SK-N-DZ (cell line): ENCODE data around the gene MEI1.

ENCODE experiments used
- DNase-seq: peaks from one replicate; pipeline ENCODE4 v3.0.0-alpha.2; 2015; ENCODE audit warnings: low spot score

The MEI1 gene

GRCh38 chr22:41742918-41743317 lies 43.6 kb downstream of the MEI1 start:
- peak; percentile 56 for DNase-seq

DNA sequence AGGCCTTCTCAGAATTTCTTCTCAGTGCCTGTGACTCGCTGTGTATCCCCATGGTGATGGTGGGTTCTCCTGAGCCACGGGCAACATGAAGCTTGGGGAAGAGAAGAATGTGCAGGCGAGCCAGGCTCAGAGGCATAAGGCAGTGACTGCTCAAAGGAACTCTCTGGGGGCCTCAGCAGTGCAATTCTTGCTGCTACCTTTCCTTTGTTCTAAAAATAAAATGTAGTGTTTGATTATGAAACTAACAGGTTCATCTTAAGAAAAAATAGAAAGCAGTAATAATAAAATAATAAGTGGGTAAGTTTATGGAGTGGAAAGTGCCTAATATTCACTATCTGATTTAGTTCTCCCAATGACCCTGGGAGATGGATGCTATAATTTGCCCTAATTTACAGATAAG lies 46.7 kb downstream of the MEI1 start:
- no peak for DNase-seq

- DNase-seq = peak; percentile 74
These were observed 47.5 kb downstream of the MEI1 start for GRCh38 chr22:41746567-41747400.

- no peak for DNase-seq
These were observed 53.0 kb downstream of the MEI1 start for GRCh38 chr22:41752011-41752970.

- no peak for DNase-seq
These were observed 54.7 kb downstream of the MEI1 start for GRCh38 chr22:41753984-41754383.

GRCh38 chr22:41757502-41757901 lies 58.2 kb downstream of the MEI1 start:
- no peak for DNase-seq

DNA sequence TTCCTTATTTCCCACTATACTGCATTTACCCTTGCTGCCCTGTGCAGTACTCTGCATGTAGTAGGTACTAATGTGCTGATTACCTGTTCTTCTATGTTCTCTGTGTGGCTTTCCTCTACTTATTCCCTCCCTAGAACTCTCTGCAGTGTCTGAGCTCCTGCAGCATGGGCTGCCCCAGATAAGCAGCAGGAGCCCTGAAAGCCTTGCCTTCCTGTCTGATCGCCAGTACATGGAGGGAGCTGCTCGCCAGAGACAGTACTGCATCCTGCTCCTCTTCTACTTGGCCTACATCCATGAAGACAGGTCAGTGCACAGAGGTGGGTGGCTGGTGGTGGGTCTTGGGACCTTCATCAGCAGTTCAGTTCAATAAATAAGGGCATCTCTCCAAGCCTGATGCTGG lies 58.9 kb downstream of the MEI1 start:
- no peak for DNase-seq

DNA sequence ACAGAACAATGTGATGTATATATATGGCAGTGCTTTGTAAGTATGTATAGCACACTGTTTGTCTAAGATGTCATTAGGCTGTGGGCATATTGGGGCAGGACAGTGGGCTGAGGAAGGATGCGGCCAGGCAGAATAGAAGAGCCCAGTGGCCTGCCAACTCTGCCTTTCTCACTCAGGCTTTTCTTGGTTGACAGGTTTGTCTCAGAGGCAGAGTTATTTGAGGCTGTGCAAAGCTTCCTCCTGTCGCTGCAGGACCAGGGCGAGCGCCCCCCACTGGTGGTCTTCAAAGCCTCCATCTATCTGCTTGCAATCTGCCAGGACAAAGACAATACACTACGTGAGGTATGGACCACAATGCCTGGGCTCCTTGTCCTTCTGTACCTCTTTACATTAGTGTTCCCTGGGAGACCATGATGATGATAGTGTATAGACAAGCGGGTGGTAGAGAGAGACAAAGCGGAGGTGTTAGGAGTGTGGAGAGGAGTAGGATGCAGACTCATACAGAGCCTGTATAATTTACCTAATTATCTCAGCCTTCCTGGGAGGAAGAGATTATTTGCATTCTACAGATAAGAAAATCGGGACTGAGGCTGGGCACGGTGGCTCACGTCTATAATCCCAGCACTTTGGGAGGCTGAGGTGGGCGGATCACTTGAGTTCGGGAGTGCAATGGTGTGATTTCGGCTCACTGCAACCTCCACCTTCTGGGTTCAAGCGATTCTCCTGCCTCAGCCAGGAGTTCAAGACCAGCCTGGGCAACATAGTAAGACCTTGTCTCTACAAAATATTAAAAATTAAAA lies 63.9 kb downstream of the MEI1 start:
- DNase-seq = peak; percentile 43

- DNase-seq = no peak
These were observed 67.2 kb downstream of the MEI1 start for GRCh38 chr22:41766476-41766875.

- DNase-seq = no peak
These were observed 69.1 kb downstream of the MEI1 start for GRCh38 chr22:41768430-41768829.

DNA sequence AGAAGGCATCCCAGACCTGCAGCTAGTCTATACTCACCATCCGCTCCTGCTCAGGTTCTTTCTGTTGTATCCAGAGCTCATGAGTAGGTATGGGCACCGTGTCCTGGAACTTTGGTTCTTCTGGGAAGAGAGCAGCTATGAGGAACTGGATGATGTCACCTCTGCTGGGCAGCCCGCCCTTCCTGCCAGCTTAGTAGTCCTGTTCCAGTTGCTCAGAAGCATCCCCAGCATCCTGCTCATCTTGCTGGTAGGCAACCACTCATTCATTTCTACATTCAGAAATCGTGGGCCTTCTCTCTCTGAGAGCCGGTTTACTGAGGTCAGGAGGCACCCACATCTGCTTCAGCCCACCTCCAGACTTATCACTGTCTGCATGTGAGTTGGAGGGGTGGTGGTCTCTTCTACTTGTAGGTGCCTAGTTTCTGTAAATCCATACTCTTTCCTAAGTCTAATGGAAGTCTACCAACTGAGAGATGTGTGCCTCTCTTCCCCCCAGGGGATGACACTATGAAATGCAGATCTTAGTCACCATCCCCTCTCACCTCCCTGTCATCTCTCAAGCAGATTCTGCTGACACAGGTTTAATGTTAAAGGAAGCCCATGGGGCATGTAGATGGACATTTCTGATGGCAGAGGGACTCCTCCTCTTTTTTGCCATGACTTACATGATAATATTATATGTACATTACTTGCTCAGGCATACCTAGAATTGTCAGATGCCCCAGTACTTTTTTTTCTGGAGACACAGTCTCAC lies 71.6 kb downstream of the MEI1 start:
- no peak for DNase-seq

DNA sequence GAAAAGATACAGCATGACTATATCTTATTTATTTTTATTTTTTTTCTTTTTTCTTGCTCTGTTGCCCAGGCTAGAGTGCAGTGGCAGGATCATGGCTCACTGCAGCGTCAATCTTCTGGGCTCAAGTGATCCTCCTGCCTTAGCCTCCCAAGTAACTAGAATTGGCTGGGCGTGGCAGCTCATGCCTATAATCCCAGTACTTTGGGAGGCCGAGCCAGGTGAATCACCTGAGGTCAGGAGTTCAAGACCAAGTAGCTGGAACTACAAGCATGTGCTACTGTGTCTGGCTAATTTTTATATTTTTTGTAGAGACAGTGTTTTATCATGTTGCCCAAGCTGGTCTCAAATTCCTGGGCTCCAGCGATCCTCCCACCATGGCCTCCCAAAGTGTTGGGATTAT lies 72.9 kb downstream of the MEI1 start:
- DNase-seq = no peak

DNA sequence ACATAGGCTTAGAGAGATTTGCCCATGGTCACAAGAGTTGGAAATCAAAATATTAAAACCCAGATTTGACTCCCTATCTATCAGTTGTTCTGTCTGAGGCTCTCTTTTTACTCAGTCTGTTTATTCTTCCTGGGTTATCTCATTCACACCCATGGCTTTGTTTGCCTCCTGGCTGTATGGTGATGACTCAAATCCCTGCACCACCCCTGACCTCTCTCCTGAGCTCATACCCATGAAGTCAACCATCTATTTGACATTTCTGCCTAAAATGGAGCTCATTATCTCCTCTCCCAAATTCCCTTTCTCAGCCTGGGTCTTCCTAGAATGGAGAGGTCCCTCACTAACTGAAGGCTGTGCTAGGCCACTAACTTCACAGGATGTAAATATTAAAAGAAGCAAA lies 73.3 kb downstream of the MEI1 start:
- DNase-seq = no peak

DNA sequence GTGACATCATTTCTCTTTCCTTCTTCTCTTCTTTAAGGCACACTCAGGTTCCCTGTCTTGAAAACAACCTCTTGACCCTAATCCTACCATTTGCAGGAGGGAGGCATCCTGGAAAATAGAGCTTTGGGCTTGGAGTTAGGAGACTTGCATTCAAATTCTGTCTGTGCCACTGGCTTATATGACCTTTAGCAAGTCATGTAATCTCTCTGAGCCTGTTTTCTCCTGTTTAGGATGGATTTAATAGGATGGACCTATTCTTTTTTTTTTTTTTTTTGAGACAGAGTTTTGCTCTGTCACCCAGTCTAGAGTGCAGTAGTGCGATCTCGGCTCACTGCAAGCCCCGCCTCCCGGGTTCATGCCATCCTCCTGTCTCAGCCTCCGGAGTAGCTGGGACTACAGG lies 76.0 kb downstream of the MEI1 start:
- DNase-seq = no peak

DNA sequence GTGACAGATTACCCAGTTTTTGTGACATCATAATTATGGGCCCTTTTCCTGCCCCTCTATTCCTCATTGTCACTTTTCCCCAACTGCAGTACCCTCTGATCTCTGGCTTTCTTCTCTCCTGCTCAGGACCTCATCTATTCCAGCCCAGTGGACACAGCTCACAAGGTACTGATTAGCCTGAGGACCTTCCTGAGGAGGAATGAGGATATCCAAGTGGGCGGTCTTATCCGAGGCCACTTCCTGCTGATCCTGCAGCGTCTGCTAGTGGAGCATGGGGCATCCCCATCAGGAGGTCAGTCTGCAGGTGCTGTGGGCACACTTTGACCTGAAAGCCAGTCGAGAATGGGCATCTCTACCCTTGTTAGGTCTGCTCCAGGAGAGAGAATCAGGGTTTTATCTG lies 76.7 kb downstream of the MEI1 start:
- no peak for DNase-seq

GRCh38 chr22:41776381-41776780 lies 77.1 kb downstream of the MEI1 start:
- DNase-seq = no peak

- no peak for DNase-seq
These were observed 78.6 kb downstream of the MEI1 start for GRCh38 chr22:41777749-41778425.

- DNase-seq = no peak
These were observed 80.7 kb downstream of the MEI1 start for GRCh38 chr22:41779929-41780505.

DNA sequence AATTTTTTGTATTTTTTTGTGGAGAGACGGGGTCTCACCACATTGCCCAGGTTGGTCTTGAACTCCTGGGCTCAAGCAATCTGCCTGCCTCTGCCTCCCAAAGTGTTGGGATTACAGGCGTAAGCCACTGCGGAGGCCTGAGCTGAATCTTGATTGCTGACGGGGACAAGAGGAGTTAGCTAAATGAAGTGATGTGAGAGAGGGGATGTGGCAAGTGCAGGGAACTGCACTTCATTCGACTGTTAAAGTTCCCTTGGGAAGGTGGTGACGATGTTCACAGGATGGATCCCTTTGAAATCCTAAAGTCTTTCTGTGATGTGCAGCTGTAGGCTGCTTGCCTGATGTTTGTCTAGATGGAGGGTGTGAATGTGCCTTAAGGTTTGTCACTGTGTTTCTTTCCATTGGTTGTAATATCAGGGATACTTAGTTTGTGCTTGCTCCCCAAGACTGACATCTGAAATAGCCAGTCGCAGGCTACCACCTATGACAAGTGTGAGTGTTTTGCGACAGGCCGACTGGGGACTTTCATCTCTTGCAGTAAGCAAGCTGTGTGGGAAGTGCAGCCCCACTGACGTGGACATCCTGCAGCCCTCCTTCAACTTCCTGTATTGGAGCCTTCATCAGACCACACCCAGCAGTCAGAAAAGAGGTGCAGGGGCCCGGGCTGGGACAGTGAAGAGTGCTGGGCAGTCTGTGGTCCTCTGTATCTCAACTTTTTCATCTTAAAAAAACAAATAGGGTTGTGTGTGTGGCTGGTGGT lies 81.6 kb downstream of the MEI1 start:
- DNase-seq = peak; percentile 36
